GM23338 (cell line): ENCODE data around the gene CDK4.

ENCODE experiments used
- CREB1 ChIP-seq: fragments of 250-450 bp; sonication (Bioruptor Pico); IDR thresholded peaks from 2 replicates; pipeline ENCODE4 v1.5.0; 2020; ENCODE audit warnings: low read depth, mild to moderate bottlenecking, moderate library complexity
- CTCF ChIP-seq, 2 experiments: fragments of 200-600 bp in 1 of 2; sonication (generic) in 1 of 2; conservative IDR thresholded peaks; 2 replicates each; pipeline versions ENCODE4 v1.5.1 to v1.6.1; 2016 to 2017; ENCODE audit warnings: antibody characterized with exemption in 2 of 2, low read depth in 2 of 2, mild to moderate bottlenecking in 2 of 2, moderate library complexity in 1 of 2
- ETS1 ChIP-seq: IDR thresholded peaks from 2 replicates; pipeline ENCODE4 v1.6.1; 2016; ENCODE audit warnings: antibody characterized with exemption
- EZH2 ChIP-seq: fragments of 200-600 bp; sonication (generic); IDR thresholded peaks from one replicate; pipeline ENCODE4 v1.8.0; 2017; ENCODE audit warnings: antibody characterized with exemption, mild to moderate bottlenecking, low read depth; ENCODE audit not compliant: unreplicated experiment
- EZH2phosphoT487 ChIP-seq: fragments of 200-600 bp; sonication (generic); IDR thresholded peaks from one replicate; pipeline ENCODE4 v1.8.1; 2018; ENCODE audit warnings: antibody characterized with exemption; ENCODE audit not compliant: unreplicated experiment
- POLR2AphosphoS5 ChIP-seq: IDR thresholded peaks from 2 replicates; pipeline ENCODE4 v1.6.1; 2016; ENCODE audit warnings: antibody characterized with exemption, low read depth
- REST ChIP-seq: IDR thresholded peaks from one replicate; pipeline ENCODE4 v1.6.1; 2018; ENCODE audit warnings: antibody characterized with exemption; ENCODE audit not compliant: unreplicated experiment

- TF ChIP-seq CTCF (conservative IDR thresholded peaks at IDR 0.05; ENCODE audit: low read depth in 2 of 2), result no peak
- no peak for TF ChIP-seq EZH2phosphoT487
- no peak for TF ChIP-seq ETS1
- TF ChIP-seq POLR2AphosphoS5, result no peak
- TF ChIP-seq REST, result no peak
- TF ChIP-seq EZH2, result no peak
- no peak for TF ChIP-seq CREB1 (CRISPR knock-in tag)
Measured at GRCh38 chr12:57743769-57744168, 8.3 kb downstream of the CDK4 start.
